Measurements from ENCODE around the gene STARD8. TPM values are rescaled to one million over a fixed set of nuclear protein-coding genes. Genes with fewer than 3 reads are reported as not detected.
"Not testable (repeated sequence)": the region's sequence is repeated elsewhere in the genome, so short reads cannot be mapped to it uniquely, and the experiment has no call there.

The STARD8 gene
- total RNA-seq, 1 donor from 2014 or later, result 9.9 TPM

GRCh38 chrX:68627986-68628385 is 19.5 kb upstream of the STARD8 start:
- no peak for DNase-seq (ENCODE audit: extremely low spot score, unreplicated experiment)
- no peaks in the 10 kb centered on the region for H3K27me3 Mint-ChIP-seq
- TF ChIP-seq, protein P1, sequence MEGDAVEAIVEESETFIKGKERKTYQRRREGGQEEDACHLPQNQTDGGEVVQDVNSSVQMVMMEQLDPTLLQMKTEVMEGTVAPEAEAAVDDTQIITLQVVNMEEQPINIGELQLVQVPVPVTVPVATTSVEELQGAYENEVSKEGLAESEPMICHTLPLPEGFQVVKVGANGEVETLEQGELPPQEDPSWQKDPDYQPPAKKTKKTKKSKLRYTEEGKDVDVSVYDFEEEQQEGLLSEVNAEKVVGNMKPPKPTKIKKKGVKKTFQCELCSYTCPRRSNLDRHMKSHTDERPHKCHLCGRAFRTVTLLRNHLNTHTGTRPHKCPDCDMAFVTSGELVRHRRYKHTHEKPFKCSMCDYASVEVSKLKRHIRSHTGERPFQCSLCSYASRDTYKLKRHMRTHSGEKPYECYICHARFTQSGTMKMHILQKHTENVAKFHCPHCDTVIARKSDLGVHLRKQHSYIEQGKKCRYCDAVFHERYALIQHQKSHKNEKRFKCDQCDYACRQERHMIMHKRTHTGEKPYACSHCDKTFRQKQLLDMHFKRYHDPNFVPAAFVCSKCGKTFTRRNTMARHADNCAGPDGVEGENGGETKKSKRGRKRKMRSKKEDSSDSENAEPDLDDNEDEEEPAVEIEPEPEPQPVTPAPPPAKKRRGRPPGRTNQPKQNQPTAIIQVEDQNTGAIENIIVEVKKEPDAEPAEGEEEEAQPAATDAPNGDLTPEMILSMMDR (conservative IDR thresholded peaks at IDR 0.05), result no peak
- no peaks in the 10 kb centered on the region for H3K36me3 Mint-ChIP-seq
- H3K9me3 Mint-ChIP-seq, result no peaks in the 10 kb centered on the region
- no peak overlapping the region for H3K4me3 Mint-ChIP-seq
- H3K27ac Mint-ChIP-seq, result no peak overlapping the region
- H3K4me1 Mint-ChIP-seq (ENCODE audit: unreplicated experiment), result no peaks in the 10 kb centered on the region

GRCh38 chrX:68629936-68630335 is 17.5 kb upstream of the STARD8 start:
- not testable (repeated sequence) for DNase-seq (ENCODE audit: extremely low spot score, unreplicated experiment); H3K27me3 Mint-ChIP-seq; H3K27ac Mint-ChIP-seq; H3K36me3 Mint-ChIP-seq; H3K4me1 Mint-ChIP-seq (ENCODE audit: unreplicated experiment); H3K9me3 Mint-ChIP-seq; H3K4me3 Mint-ChIP-seq

GRCh38 chrX:68631336-68631735 is 16.1 kb upstream of the STARD8 start:
- H3K36me3 Mint-ChIP-seq, result no peaks in the 10 kb centered on the region
- H3K9me3 Mint-ChIP-seq, result peaks cover 4% of the 10 kb centered on the region
- no peaks in the 10 kb centered on the region for H3K4me1 Mint-ChIP-seq (ENCODE audit: unreplicated experiment)
- no peak overlapping the region for H3K27ac Mint-ChIP-seq
- DNase-seq (ENCODE audit: extremely low spot score, unreplicated experiment), result no peak
- no peak overlapping the region for H3K4me3 Mint-ChIP-seq
- H3K27me3 Mint-ChIP-seq, result no peaks in the 10 kb centered on the region
- TF ChIP-seq, protein P1 (conservative IDR thresholded peaks at IDR 0.05), result no peak

DNA sequence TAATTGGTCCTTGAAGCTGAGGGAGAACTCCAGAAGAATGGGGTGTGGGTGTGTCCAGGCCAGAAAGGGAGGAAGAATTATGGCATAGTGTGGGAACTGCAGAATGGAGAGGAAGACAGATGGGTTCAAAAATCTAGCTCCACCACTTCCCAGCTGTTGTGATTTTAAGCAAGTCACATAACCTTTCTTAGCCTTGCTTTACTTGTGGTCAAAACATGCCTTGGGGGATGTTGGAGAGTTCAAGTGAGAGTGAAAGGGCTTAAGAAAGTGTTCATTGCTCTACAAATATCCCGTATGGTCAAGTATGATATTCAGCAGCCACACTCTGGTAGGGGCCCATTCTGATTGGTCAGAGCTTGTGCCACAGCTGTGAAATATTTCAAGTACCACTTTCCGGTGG is 15.0 kb upstream of the STARD8 start:
- no peak for DNase-seq (ENCODE audit: extremely low spot score, unreplicated experiment)
- Mint-ChIP-seq H3K27me3 (no peaks in the 10 kb centered on the region), H3K9me3 (peaks cover 4% of the 10 kb centered on the region), H3K4me3 (no peak overlapping the region), H3K36me3 (no peaks in the 10 kb centered on the region), H3K4me1 (ENCODE audit: unreplicated experiment) (no peaks in the 10 kb centered on the region), H3K27ac (no peak overlapping the region)
- TF ChIP-seq, protein P1 (conservative IDR thresholded peaks at IDR 0.05), result no peak

DNA sequence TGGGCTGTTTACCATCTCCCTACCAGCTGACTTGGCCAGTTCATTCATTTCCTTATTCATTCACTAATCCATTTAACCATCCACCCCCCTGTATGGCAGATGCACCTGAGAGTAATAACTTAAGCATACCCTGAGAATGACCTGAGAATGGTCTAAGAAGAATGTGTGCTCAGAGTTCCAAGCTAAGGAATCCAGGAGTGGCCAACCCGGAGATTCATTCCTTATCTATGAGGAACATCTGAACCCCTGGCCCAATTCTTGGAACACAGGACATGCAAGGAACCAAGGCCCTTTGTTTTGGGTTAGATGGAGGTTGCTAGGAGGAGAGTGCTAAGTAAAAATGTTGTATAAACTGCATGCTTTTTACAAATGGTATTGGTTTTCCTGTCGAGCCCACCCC is 13.5 kb upstream of the STARD8 start:
- Mint-ChIP-seq H3K9me3 (peaks cover 4% of the 10 kb centered on the region), H3K36me3 (no peaks in the 10 kb centered on the region), H3K27me3 (no peaks in the 10 kb centered on the region), H3K27ac (no peak overlapping the region), H3K4me1 (ENCODE audit: unreplicated experiment) (no peaks in the 10 kb centered on the region), H3K4me3 (no peak overlapping the region)
- DNase-seq (ENCODE audit: extremely low spot score, unreplicated experiment), result no peak
- TF ChIP-seq, protein P1 (conservative IDR thresholded peaks at IDR 0.05), result no peak

GRCh38 chrX:68634649-68635227 is 12.7 kb upstream of the STARD8 start:
- Mint-ChIP-seq H3K4me1 (ENCODE audit: unreplicated experiment) (no peaks in the 10 kb centered on the region), H3K27me3 (no peaks in the 10 kb centered on the region)

More at GRCh38 chrX:68634649-68635227, 12.7 kb upstream of the STARD8 start:
- no peak for DNase-seq (ENCODE audit: extremely low spot score, unreplicated experiment)
- peaks cover 4% of the 10 kb centered on the region for H3K9me3 Mint-ChIP-seq
- H3K36me3 Mint-ChIP-seq, result no peaks in the 10 kb centered on the region
- H3K4me3 Mint-ChIP-seq, result no peak overlapping the region
- H3K27ac Mint-ChIP-seq, result no peak overlapping the region
- TF ChIP-seq, protein P1 (conservative IDR thresholded peaks at IDR 0.05), result no peak

Data from type B pancreatic cell (in vitro differentiated cells).